HepG2 (cell line): ENCODE results near the gene ALDH16A1. TPM values are rescaled to one million over a fixed set of nuclear protein-coding genes. Genes with fewer than 3 reads are reported as not detected.

Experiments
- AGO1 ChIP-seq: fragments of 200-400 bp; formaldehyde crosslinking; IDR thresholded peaks from 2 replicates; pipeline ENCODE4 v1.6.1; 2017; ENCODE audit warnings: mild to moderate bottlenecking, low read depth, low read length, moderate library complexity; ENCODE audit not compliant: poor library complexity, severe bottlenecking
- BHLHE40 ChIP-seq: IDR thresholded peaks from 2 replicates; pipeline ENCODE4 v1.6.1; 2011; ENCODE audit warnings: low read length, improper control_type of control experiment
- CBX2 ChIP-seq, 2 experiments: fragments of 200-600 bp in 1 of 2; sonication (generic); formaldehyde crosslinking in 1 of 2; IDR thresholded peaks; 2 replicates each; pipeline versions ENCODE4 v1.7.0 to v1.8.1; 2018 to 2022; ENCODE audit warnings: low read depth in 2 of 2, low read length in 1 of 2, mild to moderate bottlenecking in 1 of 2, missing genetic modification reagents in 1 of 2
- DMAP1 ChIP-seq: IDR thresholded peaks from 2 replicates; pipeline ENCODE4 v1.6.1; 2016
- ERF ChIP-seq: IDR thresholded peaks from 2 replicates; pipeline ENCODE4 v1.6.1; 2018; ENCODE audit warnings: missing biosample characterization, missing genetic modification reagents
- FOXC1 ChIP-seq: sonication (generic); formaldehyde crosslinking; IDR thresholded peaks from 2 replicates; pipeline ENCODE4 v1.8.0; 2022; ENCODE audit warnings: mild to moderate bottlenecking, missing genetic modification reagents, borderline replicate concordance
- KDM6A ChIP-seq: IDR thresholded peaks from 2 replicates; pipeline ENCODE4 v1.6.1; 2016; ENCODE audit warnings: low read depth
- MED13 ChIP-seq: sonication (generic); formaldehyde crosslinking; IDR thresholded peaks from 2 replicates; pipeline ENCODE4 v1.5.0; 2020; ENCODE audit warnings: missing genetic modification reagents
- NFYB ChIP-seq: sonication (generic); formaldehyde crosslinking; IDR thresholded peaks from 2 replicates; pipeline ENCODE4 v1.4.0; 2020; ENCODE audit warnings: missing genetic modification reagents
- SRSF4 ChIP-seq: fragments of 200-400 bp; formaldehyde crosslinking; IDR thresholded peaks from one replicate; pipeline ENCODE4 v1.6.1; 2018; ENCODE audit warnings: mild to moderate bottlenecking, low read depth, low read length, moderate library complexity; ENCODE audit not compliant: poor library complexity, severe bottlenecking
- ZBTB10 ChIP-seq: sonication (generic); formaldehyde crosslinking; IDR thresholded peaks from 2 replicates; pipeline ENCODE4 v1.4.0; 2020; ENCODE audit warnings: missing genetic modification reagents, borderline replicate concordance
- ZBTB3 ChIP-seq: sonication (generic); formaldehyde crosslinking; IDR thresholded peaks from 2 replicates; pipeline ENCODE4 v1.4.0; 2020; ENCODE audit warnings: low read depth, mild to moderate bottlenecking, moderate library complexity, missing genetic modification reagents, borderline replicate concordance
- ZNF124 ChIP-seq: sonication (generic); formaldehyde crosslinking; IDR thresholded peaks from 2 replicates; pipeline ENCODE4 v1.4.0; 2020; ENCODE audit warnings: missing genetic modification reagents
- ZNF138 ChIP-seq: sonication (generic); formaldehyde crosslinking; IDR thresholded peaks from 2 replicates; pipeline ENCODE4 v1.5.0; 2020; ENCODE audit warnings: mild to moderate bottlenecking, low read depth, missing genetic modification reagents
- ZNF280D ChIP-seq: sonication (generic); formaldehyde crosslinking; IDR thresholded peaks from 2 replicates; pipeline ENCODE4 v1.5.1; 2020; ENCODE audit warnings: mild to moderate bottlenecking, missing genetic modification reagents
- ZNF331 ChIP-seq: sonication (generic); formaldehyde crosslinking; IDR thresholded peaks from 2 replicates; pipeline ENCODE4 v1.4.0; 2020; ENCODE audit warnings: missing genetic modification reagents
- ZNF460 ChIP-seq: sonication (generic); formaldehyde crosslinking; IDR thresholded peaks from 2 replicates; pipeline ENCODE4 v1.5.1; 2020; ENCODE audit warnings: missing genetic modification reagents, mild to moderate bottlenecking, borderline replicate concordance
- ZSCAN30 ChIP-seq: sonication (generic); formaldehyde crosslinking; IDR thresholded peaks from 2 replicates; pipeline ENCODE4 v1.5.0; 2020; ENCODE audit warnings: mild to moderate bottlenecking, missing genetic modification reagents
- polyA plus RNA-seq, 8 experiments: library from polyadenylated mRNA; depleted of rRNA in 3 of 8; stranded (reverse) in 7 of 8; unstranded in 1 of 8; fragments of >200 nt; fragmentation: Illumina TruSeq in 4 of 8; extraction: Trizol in 4 of 8; gene quantifications; 2 replicates each; pipeline versions ENCODE4 v1.2.1 to v1.2.3, GENCODE V29; 2011 to 2016; ENCODE audit warnings: low read depth in 4 of 8, missing spikeins in 1 of 8, mixed read lengths in 1 of 8; ENCODE audit not compliant: insufficient read depth in 1 of 8
- total RNA-seq, 5 experiments: library from RNA; depleted of rRNA; stranded (reverse); fragments of >200 nt; fragmentation: Illumina TruSeq; extraction: Trizol; gene quantifications; 2 replicates each; pipeline ENCODE4 v1.2.3, GENCODE V29; 2016; ENCODE audit warnings: low read depth in 1 of 5
- TF ChIP-seq, protein P1 (sequence below): sonication (generic); formaldehyde crosslinking; IDR thresholded peaks from 2 replicates; pipeline ENCODE4 v1.8.0; 2022; ENCODE audit warnings: low read depth, missing genetic modification reagents

Gene ALDH16A1
- total and polyA plus RNA-seq, 2 of the 13 experiments (the other 11 are each of a cell fraction or from before 2014, with no cell fraction given), result 8.4 to 34.9 TPM

GRCh38 chr19:49475995-49476880 is 23.2 kb downstream of the ALDH16A1 start (continued):
- TF ChIP-seq ZNF280D, result no peak
- no peak for TF ChIP-seq MED13
- no peak for TF ChIP-seq ZNF138 (CRISPR knock-in tag)
- no peak for TF ChIP-seq ERF
- TF ChIP-seq ZNF460 (CRISPR knock-in tag), result no peak
- no peak for TF ChIP-seq SRSF4
- TF ChIP-seq, protein P1, sequence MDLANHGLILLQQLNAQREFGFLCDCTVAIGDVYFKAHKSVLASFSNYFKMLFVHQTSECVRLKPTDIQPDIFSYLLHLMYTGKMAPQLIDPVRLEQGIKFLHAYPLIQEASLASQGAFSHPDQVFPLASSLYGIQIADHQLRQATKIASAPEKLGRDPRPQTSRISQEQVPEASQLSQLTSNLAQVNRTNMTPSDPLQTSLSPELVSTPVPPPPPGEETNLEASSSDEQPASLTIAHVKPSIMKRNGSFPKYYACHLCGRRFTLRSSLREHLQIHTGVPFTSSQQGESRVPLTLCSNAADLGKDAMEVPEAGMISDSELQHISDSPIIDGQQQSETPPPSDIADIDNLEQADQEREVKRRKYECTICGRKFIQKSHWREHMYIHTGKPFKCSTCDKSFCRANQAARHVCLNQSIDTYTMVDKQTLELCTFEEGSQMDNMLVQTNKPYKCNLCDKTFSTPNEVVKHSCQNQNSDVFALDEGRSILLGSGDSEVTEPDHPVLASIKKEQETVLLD (CRISPR knock-in tag), result no peak
- no peak for TF ChIP-seq ZBTB3 (CRISPR knock-in tag)
- TF ChIP-seq ZNF124 (CRISPR knock-in tag), result no peak
- no peak for TF ChIP-seq CBX2 (IDR thresholded peaks at IDR 0.05; ENCODE audit: low read depth, low read length)
- TF ChIP-seq CBX2 (CRISPR knock-in tag; IDR thresholded peaks at IDR 0.05; ENCODE audit: low read depth), result no peak
- peak; percentile 99 for TF ChIP-seq ZNF331 (CRISPR knock-in tag)
- no peak for TF ChIP-seq NFYB (CRISPR knock-in tag)
- TF ChIP-seq ZSCAN30 (CRISPR knock-in tag), result no peak
- TF ChIP-seq FOXC1 (CRISPR knock-in tag), result no peak
- TF ChIP-seq AGO1, result no peak
- TF ChIP-seq ZBTB10 (CRISPR knock-in tag), result no peak
- no peak for TF ChIP-seq KDM6A
- peak; percentile 16; the same call in 1 of the 2 replicates for TF ChIP-seq BHLHE40
- no peak for TF ChIP-seq DMAP1 (CRISPR knock-in tag)
- TF ChIP-seq, all 625 proteins: peak for 31
